Measurements from ENCODE around the gene MDM4.
"Not testable (repeated sequence)": the region's sequence is repeated elsewhere in the genome, so short reads cannot be mapped to it uniquely, and the experiment has no call there.

Gene MDM4

GRCh38 chr1:204521941-204522521, 5.8 kb downstream of the MDM4 start:
- not testable (repeated sequence) for H3K9me3 ChIP-seq (ENCODE audit: control insufficient read depth, low read length); H3K4me1 ChIP-seq (ENCODE audit: control insufficient read depth, insufficient read depth, low read length, poor library complexity, severe bottlenecking); H3K4me3 ChIP-seq (ENCODE audit: extremely low read depth, insufficient read depth, low read length, poor library complexity, severe bottlenecking); H3K27ac ChIP-seq (ENCODE audit: low read depth, low read length, severe bottlenecking)
- peaks cover 83% of the 10 kb centered on the region for H3K36me3 ChIP-seq (ENCODE audit: control insufficient read depth, insufficient read depth, low read length)
- WGBS, 2 experiments (ENCODE audit: insufficient coverage in 2 of 2): 85 to 94% methylated on average over 4 to 5 of the region's 5 CpGs

DNA sequence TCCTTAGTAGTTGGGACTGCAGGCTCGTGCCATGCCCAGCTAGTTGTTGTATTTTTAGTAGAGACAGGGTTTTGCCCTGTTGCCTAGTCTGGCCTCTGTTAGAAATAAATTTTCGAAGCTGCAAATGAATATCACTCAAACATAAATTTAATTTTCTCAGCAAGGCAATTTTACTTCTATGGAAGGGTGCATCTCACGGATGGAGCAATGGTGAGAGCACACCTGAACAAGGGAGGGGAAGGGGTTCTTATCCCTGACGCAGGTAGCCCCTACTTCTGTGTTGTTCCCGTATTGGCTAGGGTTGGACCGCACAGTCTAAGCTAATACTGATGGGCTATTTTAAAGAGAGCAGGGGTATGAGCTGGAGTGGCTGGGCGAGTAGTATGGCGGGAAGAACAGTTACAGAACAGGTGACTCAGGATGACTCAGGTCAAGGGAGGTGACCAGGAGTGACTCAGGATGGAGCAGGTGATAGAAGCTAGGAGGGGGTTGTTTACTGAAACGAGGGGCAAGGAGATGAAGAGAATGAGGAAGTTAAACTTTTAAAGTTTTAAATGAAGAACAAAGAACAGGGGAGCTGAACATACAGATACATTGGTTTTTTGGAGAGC, 7.5 kb downstream of the MDM4 start:
- WGBS, 2 experiments (ENCODE audit: insufficient coverage in 2 of 2): 91 to 97% methylated on average over 4 to 7 of the region's 9 CpGs
- H3K4me3 ChIP-seq (ENCODE audit: extremely low read depth, insufficient read depth, low read length, poor library complexity, severe bottlenecking): no peak overlapping the region

GRCh38 chr1:204524986-204525385, 8.8 kb downstream of the MDM4 start:
- no peaks in the 10 kb centered on the region for H3K4me1 ChIP-seq (ENCODE audit: control insufficient read depth, insufficient read depth, low read length, poor library complexity, severe bottlenecking)
- no peak overlapping the region for H3K4me3 ChIP-seq (ENCODE audit: extremely low read depth, insufficient read depth, low read length, poor library complexity, severe bottlenecking)
- H3K9me3 ChIP-seq (ENCODE audit: control insufficient read depth, low read length): peaks cover 9% of the 10 kb centered on the region
- peaks cover 86% of the 10 kb centered on the region for H3K36me3 ChIP-seq (ENCODE audit: control insufficient read depth, insufficient read depth, low read length)
- WGBS, 2 experiments (ENCODE audit: insufficient coverage in 2 of 2): 90 to 100% methylated on average over 1 to 3 of the region's 3 CpGs
- no peak overlapping the region for H3K27ac ChIP-seq (ENCODE audit: low read depth, low read length, severe bottlenecking)

More for the DNA sequence above, 7.5 kb downstream of the MDM4 start:
- Histone ChIP-seq H3K36me3 (ENCODE audit: control insufficient read depth, insufficient read depth, low read length) (peaks cover 86% of the 10 kb centered on the region), H3K4me1 (ENCODE audit: control insufficient read depth, insufficient read depth, low read length, poor library complexity, severe bottlenecking) (no peaks in the 10 kb centered on the region), H3K9me3 (ENCODE audit: control insufficient read depth, low read length) (peaks cover 9% of the 10 kb centered on the region), H3K27ac (ENCODE audit: low read depth, low read length, severe bottlenecking) (no peak overlapping the region)

DNA sequence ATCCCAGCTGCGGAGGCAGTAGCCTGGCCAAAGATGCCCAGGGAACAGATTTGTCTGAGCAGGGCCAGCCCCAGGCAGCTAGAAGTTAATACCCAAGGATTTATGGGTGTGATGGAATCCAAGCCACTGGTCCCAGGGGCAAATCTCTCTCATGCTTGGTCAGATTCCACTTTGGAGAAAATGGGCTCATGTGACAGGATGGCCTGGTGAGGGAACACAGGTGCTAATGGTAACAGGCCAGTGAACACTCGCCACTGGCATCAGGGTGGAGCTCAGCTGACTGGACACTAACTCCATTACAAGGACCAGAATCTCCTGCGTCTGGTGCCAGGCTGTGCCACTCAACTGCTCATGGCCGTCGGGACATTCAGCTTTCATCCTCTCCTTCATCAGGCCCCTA, 12.0 kb downstream of the MDM4 start:
- peaks cover 97% of the 10 kb centered on the region for H3K36me3 ChIP-seq (ENCODE audit: control insufficient read depth, insufficient read depth, low read length)
- H3K27ac ChIP-seq (ENCODE audit: low read depth, low read length, severe bottlenecking): no peak overlapping the region
- 94 to 98% methylated on average over 5 of the region's 5 CpGs for WGBS, 2 experiments (ENCODE audit: insufficient coverage in 2 of 2)
- no peaks in the 10 kb centered on the region for H3K4me1 ChIP-seq (ENCODE audit: control insufficient read depth, insufficient read depth, low read length, poor library complexity, severe bottlenecking)
- no peak overlapping the region for H3K4me3 ChIP-seq (ENCODE audit: extremely low read depth, insufficient read depth, low read length, poor library complexity, severe bottlenecking)
- H3K9me3 ChIP-seq (ENCODE audit: control insufficient read depth, low read length): peaks cover 4% of the 10 kb centered on the region

- Histone ChIP-seq H3K9me3 (ENCODE audit: control insufficient read depth, low read length) (peaks cover 1% of the 10 kb centered on the region), H3K4me3 (ENCODE audit: extremely low read depth, insufficient read depth, low read length, poor library complexity, severe bottlenecking) (no peak overlapping the region), H3K27ac (ENCODE audit: low read depth, low read length, severe bottlenecking) (no peak overlapping the region), H3K36me3 (ENCODE audit: control insufficient read depth, insufficient read depth, low read length) (peaks cover 97% of the 10 kb centered on the region), H3K4me1 (ENCODE audit: control insufficient read depth, insufficient read depth, low read length, poor library complexity, severe bottlenecking) (no peaks in the 10 kb centered on the region)
- WGBS, 2 experiments (ENCODE audit: insufficient coverage in 2 of 2): 99 to 100% methylated on average over 6 to 8 of the region's 8 CpGs
These were observed 12.5 kb downstream of the MDM4 start for GRCh38 chr1:204528677-204529076.

DNA sequence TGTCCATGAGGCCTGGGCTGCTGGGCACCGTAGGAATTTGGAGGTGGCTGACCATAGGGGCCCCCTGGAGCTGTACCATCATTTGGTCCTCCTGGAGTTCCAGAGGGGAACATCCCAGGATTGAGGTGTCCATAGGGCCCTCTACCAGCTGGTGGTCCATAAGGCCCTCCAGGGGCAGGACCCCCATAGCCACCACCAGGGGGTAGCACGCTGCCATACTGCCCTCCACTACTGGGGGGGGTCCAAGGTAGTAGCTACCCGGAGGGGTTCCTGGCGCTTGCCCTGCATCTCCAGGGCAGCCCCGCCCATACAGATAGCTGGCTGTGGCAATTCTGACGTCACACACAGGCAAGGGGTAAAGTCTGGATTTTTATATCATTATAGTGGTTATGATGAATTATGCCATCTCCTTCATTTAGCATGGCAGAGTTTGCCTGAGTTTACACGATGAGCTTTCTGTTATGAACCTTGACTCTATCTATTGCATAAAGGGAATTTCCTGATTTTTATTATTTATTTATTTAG, 13.2 kb downstream of the MDM4 start:
- H3K36me3 ChIP-seq (ENCODE audit: control insufficient read depth, insufficient read depth, low read length): peaks cover 97% of the 10 kb centered on the region

GRCh38 chr1:204530932-204531331, 14.7 kb downstream of the MDM4 start:
- Histone ChIP-seq H3K4me3 (ENCODE audit: extremely low read depth, insufficient read depth, low read length, poor library complexity, severe bottlenecking) (no peak overlapping the region), H3K9me3 (ENCODE audit: control insufficient read depth, low read length) (no peaks in the 10 kb centered on the region), H3K4me1 (ENCODE audit: control insufficient read depth, insufficient read depth, low read length, poor library complexity, severe bottlenecking) (no peaks in the 10 kb centered on the region), H3K27ac (ENCODE audit: low read depth, low read length, severe bottlenecking) (no peak overlapping the region), H3K36me3 (ENCODE audit: control insufficient read depth, insufficient read depth, low read length) (peaks cover 96% of the 10 kb centered on the region)
- WGBS, 2 experiments (ENCODE audit: insufficient coverage in 2 of 2): no CpG with 5 or more reads among the region's 1 CpG

More for the DNA sequence above, 13.2 kb downstream of the MDM4 start:
- no peak overlapping the region for H3K27ac ChIP-seq (ENCODE audit: low read depth, low read length, severe bottlenecking)
- 93 to 97% methylated on average over 4 to 6 of the region's 7 CpGs for WGBS, 2 experiments (ENCODE audit: insufficient coverage in 2 of 2)
- H3K9me3 ChIP-seq (ENCODE audit: control insufficient read depth, low read length): no peaks in the 10 kb centered on the region
- H3K4me3 ChIP-seq (ENCODE audit: extremely low read depth, insufficient read depth, low read length, poor library complexity, severe bottlenecking): no peak overlapping the region
- no peaks in the 10 kb centered on the region for H3K4me1 ChIP-seq (ENCODE audit: control insufficient read depth, insufficient read depth, low read length, poor library complexity, severe bottlenecking)

GRCh38 chr1:204532832-204533231, 16.6 kb downstream of the MDM4 start:
- Histone ChIP-seq H3K27ac (ENCODE audit: low read depth, low read length, severe bottlenecking) (no peak overlapping the region), H3K9me3 (ENCODE audit: control insufficient read depth, low read length) (no peaks in the 10 kb centered on the region), H3K36me3 (ENCODE audit: control insufficient read depth, insufficient read depth, low read length) (peaks cover 94% of the 10 kb centered on the region), H3K4me3 (ENCODE audit: extremely low read depth, insufficient read depth, low read length, poor library complexity, severe bottlenecking) (no peak overlapping the region), H3K4me1 (ENCODE audit: control insufficient read depth, insufficient read depth, low read length, poor library complexity, severe bottlenecking) (no peaks in the 10 kb centered on the region)

- 100% methylated on average over 1 of the region's 2 CpGs for WGBS, 2 experiments (ENCODE audit: insufficient coverage in 2 of 2)
- H3K4me3 ChIP-seq (ENCODE audit: extremely low read depth, insufficient read depth, low read length, poor library complexity, severe bottlenecking): no peak overlapping the region
- no peaks in the 10 kb centered on the region for H3K4me1 ChIP-seq (ENCODE audit: control insufficient read depth, insufficient read depth, low read length, poor library complexity, severe bottlenecking)
- peaks cover 92% of the 10 kb centered on the region for H3K36me3 ChIP-seq (ENCODE audit: control insufficient read depth, insufficient read depth, low read length)
- no peak overlapping the region for H3K27ac ChIP-seq (ENCODE audit: low read depth, low read length, severe bottlenecking)
- H3K9me3 ChIP-seq (ENCODE audit: control insufficient read depth, low read length): no peaks in the 10 kb centered on the region
These were observed 25.4 kb downstream of the MDM4 start for GRCh38 chr1:204541626-204542025.

GRCh38 chr1:204544321-204544720, 28.1 kb downstream of the MDM4 start:
- Histone ChIP-seq H3K4me3 (ENCODE audit: extremely low read depth, insufficient read depth, low read length, poor library complexity, severe bottlenecking) (no peak overlapping the region), H3K9me3 (ENCODE audit: control insufficient read depth, low read length) (no peaks in the 10 kb centered on the region), H3K36me3 (ENCODE audit: control insufficient read depth, insufficient read depth, low read length) (peaks cover 94% of the 10 kb centered on the region), H3K27ac (ENCODE audit: low read depth, low read length, severe bottlenecking) (no peak overlapping the region), H3K4me1 (ENCODE audit: control insufficient read depth, insufficient read depth, low read length, poor library complexity, severe bottlenecking) (no peaks in the 10 kb centered on the region)
- WGBS, 2 experiments (ENCODE audit: insufficient coverage in 2 of 2): 100% methylated on average over 1 of the region's 2 CpGs; no CpG with 5 or more reads in 1 of the 2 experiments

DNA sequence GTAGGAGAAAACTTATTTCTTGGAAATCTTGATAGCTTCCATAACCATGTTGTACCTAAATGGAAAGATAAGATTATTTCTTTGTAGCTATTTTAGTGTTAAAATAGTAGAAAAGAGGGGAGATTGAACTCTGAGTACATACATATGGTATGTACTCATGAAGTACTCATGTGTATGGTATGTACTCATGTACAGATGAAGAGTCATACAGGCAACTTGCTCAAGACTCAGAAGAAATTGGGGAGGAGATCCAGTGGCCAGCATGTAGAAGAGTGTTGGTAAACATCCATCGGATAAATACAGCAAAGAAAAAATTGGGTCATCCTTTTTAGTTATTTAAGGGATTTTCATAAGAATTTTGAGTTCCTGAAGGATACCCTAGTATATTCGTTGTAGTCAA, 29.0 kb downstream of the MDM4 start:
- Histone ChIP-seq H3K4me3 (ENCODE audit: extremely low read depth, insufficient read depth, low read length, poor library complexity, severe bottlenecking) (no peak overlapping the region), H3K9me3 (ENCODE audit: control insufficient read depth, low read length) (no peaks in the 10 kb centered on the region), H3K27ac (ENCODE audit: low read depth, low read length, severe bottlenecking) (no peak overlapping the region), H3K4me1 (ENCODE audit: control insufficient read depth, insufficient read depth, low read length, poor library complexity, severe bottlenecking) (no peaks in the 10 kb centered on the region), H3K36me3 (ENCODE audit: control insufficient read depth, insufficient read depth, low read length) (peaks cover 95% of the 10 kb centered on the region)
- 100% methylated on average over 2 of the region's 2 CpGs for WGBS, 2 experiments (ENCODE audit: insufficient coverage in 2 of 2)

Measured in mesodermal cell (in vitro differentiated cells).